T-cell (primary cell): ENCODE results near the gene GAS2L1. TPM values are rescaled to one million over a fixed set of nuclear protein-coding genes. Genes with fewer than 3 reads are reported as not detected.

ENCODE experiments used
- ATAC-seq, 4 experiments: fragments of 200-7000 bp in 3 of 4; fragments of 150-1000 bp in 1 of 4; cut with Tn5 transposase; replicated peaks in 1 of 4; 1 replicate in 3 of 4; 2 replicates in 1 of 4; pipeline ENCODE4 v1.10.0; 2021; ENCODE audit warnings: moderate library complexity in 3 of 4, mild to moderate bottlenecking in 2 of 4, moderate number of reproducible peaks in 1 of 4
- CTCF ChIA-PET, 2 donors: fragments of 300-600 bp; sonication (Branson Sonifier 250); formaldehyde crosslinking; loops; one replicate each; lab custom pipeline; 2022; ENCODE audit warnings: antibody characterized with exemption in 2 of 2; lab: Charles Lee
- POLR2A ChIA-PET, 2 donors: fragments of 300-600 bp; sonication (Branson Sonifier 250); formaldehyde crosslinking; loops; one replicate each; lab custom pipeline; 2022; ENCODE audit warnings: antibody characterized with exemption in 2 of 2; lab: Charles Lee
- DNase-seq, 35 experiments: peaks; one replicate each; pipeline versions ENCODE4 v3.0.0 to v3.0.0-alpha.2; 2013 to 2023
- H3K27ac ChIP-seq: one replicate; pipeline ENCODE4 v1.5.1; 2013; ENCODE audit warnings: low read length
- H3K27me3 ChIP-seq, 2 experiments: replicated peaks in 1 of 2; 1 replicate in 1 of 2; 2 replicates in 1 of 2; pipeline versions ENCODE4 v1.6.1 to v1.7.0; 2013; ENCODE audit warnings: low read length in 1 of 2, mixed read lengths in 1 of 2; ENCODE audit not compliant: control insufficient read depth in 2 of 2, insufficient read depth in 2 of 2; ENCODE audit errors: extremely low read depth in 1 of 2
- H3K36me3 ChIP-seq, 2 donors: 1 replicate in 1 of 2; 2 replicates in 1 of 2; pipeline versions ENCODE4 v1.6.1 to v1.7.0; 2013; ENCODE audit warnings: low read length in 1 of 2; ENCODE audit not compliant: control insufficient read depth in 2 of 2, insufficient read depth in 1 of 2; ENCODE audit errors: extremely low read depth in 1 of 2
- H3K4me1 ChIP-seq, 2 experiments: 1 replicate in 1 of 2; 2 replicates in 1 of 2; pipeline versions ENCODE4 v1.6.1 to v1.7.0; 2013; ENCODE audit warnings: low read length in 2 of 2, mixed read lengths in 1 of 2; ENCODE audit not compliant: insufficient read depth in 2 of 2, control insufficient read depth in 1 of 2; ENCODE audit errors: extremely low read depth in 1 of 2
- H3K4me3 ChIP-seq, 2 donors: 1 replicate in 1 of 2; 2 replicates in 1 of 2; pipeline versions ENCODE4 v1.5.1 to v1.7.0; 2013; ENCODE audit warnings: mild to moderate bottlenecking in 2 of 2, low read length in 1 of 2, moderate library complexity in 1 of 2; ENCODE audit not compliant: control insufficient read depth in 1 of 2; ENCODE audit errors: extremely low read depth in 1 of 2
- H3K9me3 ChIP-seq: 2 replicates; pipeline ENCODE4 v1.7.0; 2013
- H3K27ac Mint-ChIP-seq, 2 donors: one replicate each; pipeline ENCODE4 v1.8.0; 2020 to 2021; ENCODE audit warnings: mild to moderate bottlenecking in 2 of 2, mixed read lengths in 2 of 2
- H3K27me3 Mint-ChIP-seq, 2 donors: one replicate each; pipeline ENCODE4 v1.8.0; 2021 to 2022; ENCODE audit warnings: mixed read lengths in 2 of 2
- H3K36me3 Mint-ChIP-seq: one replicate; pipeline ENCODE4 v1.8.0; 2021; ENCODE audit warnings: mixed read lengths
- H3K4me1 Mint-ChIP-seq, 3 donors: one replicate each; pipeline ENCODE4 v1.8.0; 2020 to 2022; ENCODE audit warnings: mixed read lengths in 3 of 3, mild to moderate bottlenecking in 1 of 3
- H3K4me3 Mint-ChIP-seq, 3 donors: one replicate each; pipeline ENCODE4 v1.8.0; 2020 to 2022; ENCODE audit warnings: mild to moderate bottlenecking in 3 of 3, mixed read lengths in 3 of 3, moderate library complexity in 3 of 3
- H3K9me3 Mint-ChIP-seq, 3 donors: one replicate each; pipeline ENCODE4 v1.8.0; 2020 to 2022; ENCODE audit warnings: mixed read lengths in 3 of 3
- WGBS: methylation state at CpG from one replicate; pipeline ENCODE4 v1.1.5; 2013; ENCODE audit warnings: missing lambda C conversion rate; ENCODE audit not compliant: insufficient coverage; 5-methylcytosine and 5-hydroxymethylcytosine counted together
- total RNA-seq, 35 experiments: library from RNA in 6 of 35; stranded (reverse) in 6 of 35; fragments of 120-200 nt in 1 of 35; gene quantifications; one replicate each; pipeline versions ENCODE4 v1.2.1 to v1.2.4 and lab custom pipeline; 2013 to 2026

GAS2L1 gene
- total RNA-seq, 5 donors from 2014 or later (not counting 1 experiment from before 2014, with no cell fraction given): 0.53 to 1.2 (median 0.85) TPM

- ChIA-PET POLR2A (no interaction called here), CTCF (no interaction called here)
- Histone ChIP-seq H3K27ac (no peak overlapping the region), H3K4me1 (no peaks in the 10 kb centered on the region), H3K27me3 (no peaks in the 10 kb centered on the region), H3K36me3 (peaks cover 13 to 81% of the 10 kb centered on the region in 2 donors), H3K9me3 (no peaks in the 10 kb centered on the region), H3K4me3 (no peak overlapping the region)
- no peak for ATAC-seq
- Mint-ChIP-seq H3K9me3 (no peaks in the 10 kb centered on the region), H3K4me1 (no peaks in the 10 kb centered on the region), H3K27ac (no peak overlapping the region), H3K27me3 (no peaks in the 10 kb centered on the region), H3K4me3 (no peak overlapping the region), H3K36me3 (peaks cover 61% of the 10 kb centered on the region)
- no peak for DNase-seq
Observed at GRCh38 chr22:29345932-29346331, 39.5 kb downstream of the GAS2L1 start.

GRCh38 chr22:29346659-29347058 lies 40.2 kb downstream of the GAS2L1 start:
- H3K4me3 Mint-ChIP-seq: no peak overlapping the region
- ChIA-PET CTCF (no interaction called here), POLR2A (no interaction called here)
- ATAC-seq: no peak
- no peak overlapping the region for H3K4me3 ChIP-seq
- no peaks in the 10 kb centered on the region for H3K4me1 ChIP-seq
- H3K4me1 Mint-ChIP-seq: no peaks in the 10 kb centered on the region
- DNase-seq: no peak
- 100% methylated on average over 1 of the region's 4 CpGs for WGBS
- no peak overlapping the region for H3K27ac Mint-ChIP-seq
- H3K9me3 ChIP-seq: no peaks in the 10 kb centered on the region
- H3K9me3 Mint-ChIP-seq: no peaks in the 10 kb centered on the region
- no peaks in the 10 kb centered on the region for H3K27me3 ChIP-seq
- H3K36me3 Mint-ChIP-seq: peaks cover 61% of the 10 kb centered on the region
- peaks cover 18 to 81% of the 10 kb centered on the region in 2 donors for H3K36me3 ChIP-seq
- no peaks in the 10 kb centered on the region for H3K27me3 Mint-ChIP-seq
- H3K27ac ChIP-seq: no peak overlapping the region

GRCh38 chr22:29348041-29348440 lies 41.6 kb downstream of the GAS2L1 start:
- ATAC-seq (no peak), DNase-seq (no peak)
- no peak overlapping the region for H3K27ac ChIP-seq
- no peaks in the 10 kb centered on the region for H3K4me1 ChIP-seq
- POLR2A ChIA-PET: no interaction called here
- H3K27me3 Mint-ChIP-seq: no peaks in the 10 kb centered on the region
- no peak overlapping the region for H3K4me3 ChIP-seq
- no peaks in the 10 kb centered on the region for H3K4me1 Mint-ChIP-seq
- WGBS: 84% methylated on average over 2 of the region's 2 CpGs
- peaks cover 59% of the 10 kb centered on the region for H3K36me3 Mint-ChIP-seq
- CTCF ChIA-PET: no interaction called here
- H3K9me3 Mint-ChIP-seq: no peaks in the 10 kb centered on the region
- H3K27me3 ChIP-seq: no peaks in the 10 kb centered on the region
- no peaks in the 10 kb centered on the region for H3K9me3 ChIP-seq
- H3K4me3 Mint-ChIP-seq: no peak overlapping the region
- no peak overlapping the region for H3K27ac Mint-ChIP-seq
- peaks cover 18 to 81% of the 10 kb centered on the region in 2 donors for H3K36me3 ChIP-seq

- Mint-ChIP-seq H3K27me3 (no peaks in the 10 kb centered on the region), H3K36me3 (peaks cover 60% of the 10 kb centered on the region), H3K4me1 (no peaks in the 10 kb centered on the region), H3K27ac (no peak overlapping the region), H3K9me3 (no peaks in the 10 kb centered on the region), H3K4me3 (no peak overlapping the region)
- H3K27me3 ChIP-seq: no peaks in the 10 kb centered on the region
- H3K4me3 ChIP-seq: no peak overlapping the region
- POLR2A ChIA-PET: no interaction called here
- CTCF ChIA-PET: no interaction called here
- no peaks in the 10 kb centered on the region for H3K4me1 ChIP-seq
- no peaks in the 10 kb centered on the region for H3K9me3 ChIP-seq
- H3K36me3 ChIP-seq: peaks cover 16 to 84% of the 10 kb centered on the region in 2 donors
- DNase-seq (no peak), ATAC-seq (no peak)
- 92% methylated on average over 15 of the region's 18 CpGs for WGBS
- no peak overlapping the region for H3K27ac ChIP-seq
Observed at GRCh38 chr22:29348956-29349355, 42.5 kb downstream of the GAS2L1 start.

GRCh38 chr22:29351042-29351441 lies 44.6 kb downstream of the GAS2L1 start:
- ChIA-PET CTCF (no interaction called here), POLR2A (no interaction called here)
- no peak overlapping the region for H3K4me3 Mint-ChIP-seq
- H3K27ac Mint-ChIP-seq: no peak overlapping the region
- H3K4me1 ChIP-seq: no peaks in the 10 kb centered on the region
- no peaks in the 10 kb centered on the region for H3K9me3 ChIP-seq
- DNase-seq (no peak), ATAC-seq (no peak)
- H3K27me3 Mint-ChIP-seq: no peaks in the 10 kb centered on the region
- peaks cover 19 to 97% of the 10 kb centered on the region in 2 donors for H3K36me3 ChIP-seq
- H3K9me3 Mint-ChIP-seq: no peaks in the 10 kb centered on the region
- WGBS: 97% methylated on average over 6 of the region's 6 CpGs
- peaks cover 57% of the 10 kb centered on the region for H3K36me3 Mint-ChIP-seq
- no peak overlapping the region for H3K27ac ChIP-seq
- no peak overlapping the region for H3K4me3 ChIP-seq
- no peaks in the 10 kb centered on the region for H3K27me3 ChIP-seq
- no peaks in the 10 kb centered on the region for H3K4me1 Mint-ChIP-seq

- Histone ChIP-seq H3K9me3 (no peaks in the 10 kb centered on the region), H3K36me3 (peaks cover 23 to 97% of the 10 kb centered on the region in 2 donors), H3K4me1 (no peaks in the 10 kb centered on the region), H3K4me3 (no peak overlapping the region), H3K27ac (no peak overlapping the region), H3K27me3 (no peaks in the 10 kb centered on the region)
- H3K4me1 Mint-ChIP-seq: no peaks in the 10 kb centered on the region
- H3K27ac Mint-ChIP-seq: no peak overlapping the region
- ChIA-PET POLR2A (no interaction called here), CTCF (no interaction called here)
- no peak overlapping the region for H3K4me3 Mint-ChIP-seq
- H3K36me3 Mint-ChIP-seq: peaks cover 52% of the 10 kb centered on the region
- no peaks in the 10 kb centered on the region for H3K27me3 Mint-ChIP-seq
- ATAC-seq (no peak), DNase-seq (no peak)
- no peaks in the 10 kb centered on the region for H3K9me3 Mint-ChIP-seq
- WGBS: 95% methylated on average over 7 of the region's 9 CpGs
Observed at GRCh38 chr22:29351891-29352290, 45.4 kb downstream of the GAS2L1 start.

GRCh38 chr22:29352778-29353177 lies 46.3 kb downstream of the GAS2L1 start:
- Histone ChIP-seq H3K27ac (no peak overlapping the region), H3K27me3 (no peaks in the 10 kb centered on the region), H3K4me3 (no peak overlapping the region), H3K4me1 (no peaks in the 10 kb centered on the region), H3K36me3 (peaks cover 23 to 90% of the 10 kb centered on the region in 2 donors), H3K9me3 (no peaks in the 10 kb centered on the region)
- 90% methylated on average over 5 of the region's 9 CpGs for WGBS
- ChIA-PET CTCF (no interaction called here), POLR2A (no interaction called here)
- no peak for ATAC-seq
- DNase-seq: no peak
- H3K36me3 Mint-ChIP-seq: peaks cover 43% of the 10 kb centered on the region
- H3K27ac Mint-ChIP-seq: no peak overlapping the region
- no peaks in the 10 kb centered on the region for H3K9me3 Mint-ChIP-seq
- no peaks in the 10 kb centered on the region for H3K4me1 Mint-ChIP-seq
- H3K4me3 Mint-ChIP-seq: no peak overlapping the region
- no peaks in the 10 kb centered on the region for H3K27me3 Mint-ChIP-seq
